Pancreas (tissue), 10 donors: ENCODE data around the gene FASTKD3. TPM values are rescaled to one million over a fixed set of nuclear protein-coding genes. Genes with fewer than 3 reads are reported as not detected.

Source experiments
- ATAC-seq, 4 donors: fragments of 200-7000 bp; cut with Tn5 transposase; one replicate each; pipeline versions ENCODE4 v1.8.0 to v1.9.1; 2020; ENCODE audit warnings: mild to moderate bottlenecking in 4 of 4, moderate library complexity in 4 of 4
- DNase-seq, 6 donors: peaks; one replicate each; pipeline ENCODE4 v3.0.0-alpha.2; 2020
- FAIRE-seq: peaks from 2 replicates; lab custom pipeline; 2012; peaks lifted over from hg19 to GRCh38; lab: Jason Lieb, UNC
- H3K27ac ChIP-seq, 4 donors: fragments of 200-600 bp; sonication (generic); 1 replicate in 3 of 4; 2 replicates in 1 of 4; pipeline versions ENCODE4 v1.5.0 to v1.8.0; 2020
- H3K27me3 ChIP-seq, 4 donors: fragments of 200-600 bp; one replicate each; pipeline ENCODE4 v1.8.0; 2021
- H3K36me3 ChIP-seq, 3 donors: fragments of 200-600 bp; sonication (generic) in 1 of 3; one replicate each; pipeline versions ENCODE4 v1.5.0 to v1.8.0; 2020 to 2021
- H3K4me1 ChIP-seq, 3 donors: fragments of 200-600 bp; one replicate each; pipeline ENCODE4 v1.8.0; 2021
- H3K4me3 ChIP-seq, 4 donors: fragments of 200-600 bp; sonication (generic) in 2 of 4; one replicate each; pipeline versions ENCODE4 v1.5.0 to v1.8.0; 2020 to 2021
- H3K9me3 ChIP-seq, 4 donors: fragments of 200-600 bp; one replicate each; pipeline ENCODE4 v1.8.0; 2021
- WGBS, 2 donors: extraction: QIAGEN DNeasy Blood & Tissue Kit; methylation state at CpG; one replicate each; pipeline ENCODE4 v1.1.7; 2013; 5-methylcytosine and 5-hydroxymethylcytosine counted together
- intact Hi-C, 3 donors: fragments of 100-400 bp; cut with DNase I; formaldehyde crosslinking; loops; one replicate each; pipeline versions ENCODE4 v1.11.1 to v1.14.2; 2022
- polyA plus RNA-seq, 2 donors: library from polyadenylated mRNA; stranded (reverse); fragments of 200-250 nt; gene quantifications; one replicate each; pipeline ENCODE4 v1.2.3, GENCODE V29; 2013
- total RNA-seq, 6 donors: library from RNA; stranded (reverse); fragmentation: NEBNext Ultra II Directional in 4 of 6; extraction: Animal tissue kit (Norgen Biotek cat#: 25700) in 4 of 6; gene quantifications; one replicate each; pipeline versions ENCODE4 v1.2.1 to v1.2.4, GENCODE V29; 2021 to 2023
- TF ChIP-seq, protein P1 (sequence below), 4 donors: fragments of 200-600 bp; sonication (generic) in 3 of 4; IDR thresholded peaks; one replicate each; pipeline versions ENCODE4 v1.5.0 to v1.8.0; 2021; ENCODE audit warnings: antibody characterized with exemption in 4 of 4
- donor health status: healthy with polysubstance abuse.
- donor health status: DM: no; HTN: no; CAD: no; lungs with moderate emphysema.
- donor health status: DM: no; HTN: no; CAD: no.
- donor health status: control.
- donor health status: control.
- donor health status: Bipolar disorder and iron deficiency.
- donor health status: DM: yes; HTN: yes; CAD: no.
- donor health status: DM: no; HTN: no; CAD: no.
- donor health status: DM: no; HTN: no; CAD: no.
- donor health status: DM: yes; HTN: yes; CAD: no.

The FASTKD3 gene
- total and polyA plus RNA-seq, 8 donors: 1.8 to 10.3 (median 3.3) TPM

DNA sequence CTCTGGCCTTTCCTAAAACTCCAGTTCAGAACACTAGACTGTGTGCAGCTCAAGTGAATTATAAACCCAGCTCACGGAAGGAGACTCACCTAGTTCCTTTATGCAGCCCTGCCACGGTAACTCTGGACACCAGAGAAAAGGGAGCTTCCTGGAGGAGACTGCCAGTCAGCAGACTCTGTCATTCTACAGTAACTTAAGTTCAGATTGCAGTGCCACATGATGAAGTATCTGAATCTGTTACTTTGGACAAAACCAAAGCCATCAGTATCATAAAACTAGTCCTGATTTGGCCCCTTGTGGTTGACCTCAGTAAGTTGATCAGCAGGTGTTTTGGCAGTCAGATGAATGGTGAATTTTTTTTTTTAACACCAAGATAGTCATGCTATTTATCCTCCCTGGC, 2.8 kb upstream of the FASTKD3 start:
- FAIRE-seq (no peak), ATAC-seq (no peak), DNase-seq (no peak)
- H3K9me3 ChIP-seq: no peaks in the 10 kb centered on the region
- H3K27ac ChIP-seq: no peak overlapping the region
- intact Hi-C loops: no loop called here
- WGBS, 2 donors: 72 to 75% methylated on average over 2 of the region's 2 CpGs
- H3K4me1 ChIP-seq: peaks cover 14 to 19% (median 14%) of the 10 kb centered on the region in 3 donors
- no peak overlapping the region for H3K4me3 ChIP-seq
- TF ChIP-seq, protein P1, sequence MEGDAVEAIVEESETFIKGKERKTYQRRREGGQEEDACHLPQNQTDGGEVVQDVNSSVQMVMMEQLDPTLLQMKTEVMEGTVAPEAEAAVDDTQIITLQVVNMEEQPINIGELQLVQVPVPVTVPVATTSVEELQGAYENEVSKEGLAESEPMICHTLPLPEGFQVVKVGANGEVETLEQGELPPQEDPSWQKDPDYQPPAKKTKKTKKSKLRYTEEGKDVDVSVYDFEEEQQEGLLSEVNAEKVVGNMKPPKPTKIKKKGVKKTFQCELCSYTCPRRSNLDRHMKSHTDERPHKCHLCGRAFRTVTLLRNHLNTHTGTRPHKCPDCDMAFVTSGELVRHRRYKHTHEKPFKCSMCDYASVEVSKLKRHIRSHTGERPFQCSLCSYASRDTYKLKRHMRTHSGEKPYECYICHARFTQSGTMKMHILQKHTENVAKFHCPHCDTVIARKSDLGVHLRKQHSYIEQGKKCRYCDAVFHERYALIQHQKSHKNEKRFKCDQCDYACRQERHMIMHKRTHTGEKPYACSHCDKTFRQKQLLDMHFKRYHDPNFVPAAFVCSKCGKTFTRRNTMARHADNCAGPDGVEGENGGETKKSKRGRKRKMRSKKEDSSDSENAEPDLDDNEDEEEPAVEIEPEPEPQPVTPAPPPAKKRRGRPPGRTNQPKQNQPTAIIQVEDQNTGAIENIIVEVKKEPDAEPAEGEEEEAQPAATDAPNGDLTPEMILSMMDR (IDR thresholded peaks at IDR 0.05): no peak
- H3K27me3 ChIP-seq: no peaks in the 10 kb centered on the region
- H3K36me3 ChIP-seq: peaks cover 0 to 16% (median 6%) of the 10 kb centered on the region in 3 donors

DNA sequence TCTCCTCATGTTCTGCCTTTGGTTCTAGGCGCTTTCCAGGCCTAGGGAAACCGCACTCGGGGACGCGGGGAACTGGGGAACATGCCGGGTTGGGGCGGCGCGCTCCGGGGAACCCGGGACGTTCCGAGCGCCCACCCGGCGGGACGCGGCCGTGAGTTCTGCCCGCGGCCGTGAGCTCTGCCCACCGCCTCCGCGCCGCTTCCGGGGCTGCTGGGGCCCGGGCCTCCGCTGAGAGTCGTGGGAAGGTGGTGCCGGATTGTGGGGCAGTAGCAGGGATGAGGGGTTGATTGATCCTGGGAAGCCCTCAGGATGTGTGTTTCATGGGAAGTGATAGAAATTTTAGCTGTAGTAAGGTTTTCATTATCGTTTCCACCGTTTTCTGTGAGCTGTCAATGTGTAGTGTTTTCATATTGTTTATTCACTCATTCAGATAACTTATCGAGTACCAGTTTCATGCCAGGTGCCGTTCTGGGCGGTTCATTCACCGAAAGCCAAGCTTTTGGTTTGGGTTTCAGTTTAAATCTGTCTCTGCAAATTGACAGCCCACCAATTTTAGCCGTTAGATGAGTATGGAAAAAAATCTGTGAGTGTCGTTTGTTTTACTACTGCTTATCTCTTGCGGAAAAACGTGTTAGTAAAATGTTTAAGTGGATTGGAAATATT, 774 bp upstream of the FASTKD3 start:
- Histone ChIP-seq H3K27ac (peak overlapping the region; percentile 57 to 78 (median 68)), H3K4me1 (peaks cover 14 to 19% (median 14%) of the 10 kb centered on the region in 3 donors), H3K4me3 (peak overlapping the region; percentile 72 to 95 (median 89)), H3K27me3 (no peaks in the 10 kb centered on the region), H3K36me3 (no peaks in the 10 kb centered on the region), H3K9me3 (no peaks in the 10 kb centered on the region)
- TF ChIP-seq, protein P1 (IDR thresholded peaks at IDR 0.05): no peak
- peak; percentile 55 to 71 (median 67) for ATAC-seq
- no peak for FAIRE-seq
- intact Hi-C loops: no loop called here
- peak in 1 of 6 donors; percentile 12 for DNase-seq
- 1% methylated on average over 41 of the region's 41 CpGs for WGBS, 2 donors

DNA sequence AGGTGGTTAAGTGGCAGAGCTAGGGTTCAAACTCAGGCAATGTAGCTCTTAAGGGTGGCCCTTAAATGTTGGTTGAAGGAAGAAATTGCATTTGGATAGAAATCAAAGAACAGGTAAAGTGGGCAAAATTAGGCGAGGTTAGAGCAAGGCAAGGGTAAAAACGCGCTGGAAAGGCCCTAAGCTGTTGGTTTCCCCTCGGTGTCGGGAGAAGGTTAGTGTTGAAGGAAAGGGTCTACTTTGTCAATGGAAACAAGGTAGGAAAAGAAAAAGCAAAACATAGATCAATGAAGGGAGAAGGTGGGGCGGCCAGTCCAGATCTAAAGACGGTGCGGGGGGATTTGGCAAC, 431 bp downstream of the FASTKD3 start:
- no peak for DNase-seq
- H3K27ac ChIP-seq: peak overlapping the region; percentile 57 to 78 (median 68)
- intact Hi-C loops: no loop called here
- no peak for FAIRE-seq
- H3K27me3 ChIP-seq: no peaks in the 10 kb centered on the region
- 0% methylated on average over 8 of the region's 8 CpGs for WGBS, 2 donors
- H3K4me3 ChIP-seq: peak overlapping the region; percentile 72 to 95 (median 89)
- peak; percentile 1 to 17 (median 10) for ATAC-seq
- H3K36me3 ChIP-seq: no peaks in the 10 kb centered on the region
- TF ChIP-seq, protein P1 (IDR thresholded peaks at IDR 0.05): no peak
- no peaks in the 10 kb centered on the region for H3K9me3 ChIP-seq
- H3K4me1 ChIP-seq: peaks cover 14 to 19% (median 14%) of the 10 kb centered on the region in 3 donors

DNA sequence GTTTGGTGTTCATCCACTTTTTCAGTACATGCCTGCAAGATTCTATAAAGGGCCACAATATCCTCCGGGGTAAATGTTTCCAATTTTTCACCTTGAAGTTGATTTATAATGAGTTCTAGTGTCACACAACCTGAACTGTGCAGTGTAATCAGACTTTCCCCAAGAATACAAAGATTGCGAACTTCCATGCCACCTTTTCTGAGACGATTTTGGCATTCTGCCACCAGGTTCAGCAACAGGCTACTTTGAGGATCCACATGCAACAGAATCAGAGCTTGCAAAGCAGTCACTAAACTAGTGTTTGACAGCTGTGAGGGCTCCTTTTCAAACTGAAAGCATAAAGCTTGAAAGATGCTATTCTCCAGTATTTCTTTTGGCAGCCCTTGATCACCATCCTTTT, 1.6 kb downstream of the FASTKD3 start:
- Histone ChIP-seq H3K4me1 (peaks cover 14 to 19% (median 14%) of the 10 kb centered on the region in 3 donors), H3K27ac (no peak overlapping the region), H3K27me3 (no peaks in the 10 kb centered on the region), H3K4me3 (no peak overlapping the region), H3K9me3 (no peaks in the 10 kb centered on the region), H3K36me3 (peaks cover 0 to 5% (median 0%) of the 10 kb centered on the region in 3 donors)
- intact Hi-C loops: no loop called here
- WGBS, 2 donors: 37 to 44% methylated on average over 3 of the region's 3 CpGs
- no peak for DNase-seq
- FAIRE-seq: no peak
- ATAC-seq: no peak
- TF ChIP-seq, protein P1 (IDR thresholded peaks at IDR 0.05): no peak

DNA sequence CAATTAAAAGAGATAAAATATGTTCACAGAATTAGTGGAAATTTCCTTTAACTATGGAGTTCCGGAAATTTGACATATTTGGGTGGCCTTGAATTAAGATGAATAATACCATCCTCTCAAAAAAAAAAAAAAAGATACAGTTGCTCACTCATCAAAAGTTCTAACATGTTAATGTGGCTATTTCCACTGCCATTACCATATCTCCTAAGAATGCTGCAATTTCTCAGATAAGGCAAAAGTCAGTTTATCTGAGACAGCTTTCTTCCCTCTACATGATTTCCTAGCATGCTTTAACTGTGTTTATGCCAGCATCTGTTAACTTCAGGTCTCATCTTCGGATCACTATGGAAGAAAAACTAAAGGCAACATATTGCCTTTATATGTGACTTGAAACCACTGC, 2.6 kb downstream of the FASTKD3 start:
- TF ChIP-seq, protein P1 (IDR thresholded peaks at IDR 0.05): no peak
- Histone ChIP-seq H3K36me3 (peaks cover 0 to 16% (median 0%) of the 10 kb centered on the region in 3 donors), H3K4me1 (peaks cover 14% of the 10 kb centered on the region in 3 donors), H3K27ac (no peak overlapping the region), H3K9me3 (no peaks in the 10 kb centered on the region), H3K27me3 (no peaks in the 10 kb centered on the region), H3K4me3 (no peak overlapping the region)
- WGBS, 2 donors: 81 to 88% methylated on average over 2 of the region's 2 CpGs
- FAIRE-seq (no peak), DNase-seq (no peak), ATAC-seq (no peak)
- intact Hi-C loops: no loop called here
